HepG2 (cell line): Measurements from ENCODE around the gene COPZ1. TPM values are rescaled to one million over a fixed set of nuclear protein-coding genes. Genes with fewer than 3 reads are reported as not detected.

Source experiments
- ELF3 ChIP-seq: IDR thresholded peaks from 2 replicates; pipeline ENCODE4 v1.6.1; 2016; ENCODE audit warnings: missing genetic modification reagents, missing compliant biosample characterization
- FIP1L1 ChIP-seq: fragments of 200-400 bp; formaldehyde crosslinking; IDR thresholded peaks from 2 replicates; pipeline ENCODE4 v1.6.1; 2018; ENCODE audit warnings: low read depth, mild to moderate bottlenecking, low read length, moderate library complexity, borderline replicate concordance; ENCODE audit not compliant: insufficient read depth
- GATA4 ChIP-seq: sonication (generic); IDR thresholded peaks from 2 replicates; pipeline ENCODE4 v1.6.1; 2016; ENCODE audit warnings: antibody characterized with exemption, low read depth, borderline replicate concordance
- IRF2 ChIP-seq: IDR thresholded peaks from 2 replicates; pipeline ENCODE4 v1.6.1; 2018; ENCODE audit warnings: missing genetic modification reagents, missing compliant biosample characterization
- MAZ ChIP-seq, 2 experiments: sonication (generic) in 1 of 2; formaldehyde crosslinking in 1 of 2; IDR thresholded peaks; 2 replicates each; pipeline versions ENCODE4 v1.5.0 to v1.6.1; 2012 to 2020; ENCODE audit warnings: low read depth in 2 of 2, mild to moderate bottlenecking in 2 of 2, borderline replicate concordance in 1 of 2, improper control_type of control experiment in 1 of 2, low read length in 1 of 2, missing genetic modification reagents in 1 of 2, moderate library complexity in 1 of 2
- MNT ChIP-seq: fragments of 450-650 bp; IDR thresholded peaks from 2 replicates; pipeline ENCODE4 v1.6.1; 2016
- NR1H2 ChIP-seq: sonication (generic); formaldehyde crosslinking; IDR thresholded peaks from 2 replicates; pipeline ENCODE4 v1.8.1; 2022; ENCODE audit warnings: low read depth, missing genetic modification reagents, borderline replicate concordance
- PCBP1 ChIP-seq: fragments of 200-400 bp; formaldehyde crosslinking; IDR thresholded peaks from 2 replicates; pipeline ENCODE4 v1.6.1; 2017; ENCODE audit warnings: mild to moderate bottlenecking, low read depth, low read length, borderline replicate concordance
- PTBP1 ChIP-seq: fragments of 200-400 bp; formaldehyde crosslinking; IDR thresholded peaks from 2 replicates; pipeline ENCODE4 v1.6.1; 2018; ENCODE audit warnings: low read length, low read depth; ENCODE audit not compliant: poor library complexity, severe bottlenecking
- SP140L ChIP-seq: sonication (generic); formaldehyde crosslinking; IDR thresholded peaks from 2 replicates; pipeline ENCODE4 v1.4.0; 2020; ENCODE audit warnings: missing genetic modification reagents, borderline replicate concordance
- SP2 ChIP-seq: sonication (generic); formaldehyde crosslinking; IDR thresholded peaks from 2 replicates; pipeline ENCODE4 v1.5.1; 2020; ENCODE audit warnings: mild to moderate bottlenecking, missing genetic modification reagents
- STAG1 ChIP-seq: sonication (generic); formaldehyde crosslinking; IDR thresholded peaks from 2 replicates; pipeline ENCODE4 v1.4.0; 2020; ENCODE audit warnings: missing genetic modification reagents
- ZBTB7A ChIP-seq: sonication (generic); formaldehyde crosslinking; IDR thresholded peaks from 2 replicates; pipeline ENCODE4 v1.8.0; 2022; ENCODE audit warnings: mild to moderate bottlenecking, missing genetic modification reagents
- ZNF333 ChIP-seq: sonication (generic); formaldehyde crosslinking; IDR thresholded peaks from 2 replicates; pipeline ENCODE4 v1.4.0; 2020; ENCODE audit warnings: mild to moderate bottlenecking, missing genetic modification reagents, borderline replicate concordance
- ZNF468 ChIP-seq: sonication (generic); formaldehyde crosslinking; IDR thresholded peaks from 2 replicates; pipeline ENCODE4 v1.8.0; 2022; ENCODE audit warnings: mild to moderate bottlenecking, moderate library complexity, missing genetic modification reagents
- ZNF557 ChIP-seq: sonication (generic); formaldehyde crosslinking; IDR thresholded peaks from 2 replicates; pipeline ENCODE4 v1.4.0; 2020; ENCODE audit warnings: missing genetic modification reagents
- ZNF569 ChIP-seq: sonication (generic); formaldehyde crosslinking; IDR thresholded peaks from 2 replicates; pipeline ENCODE4 v1.5.0; 2020; ENCODE audit warnings: mild to moderate bottlenecking, missing genetic modification reagents, moderate library complexity, borderline replicate concordance
- ZNF589 ChIP-seq: sonication (generic); formaldehyde crosslinking; conservative IDR thresholded peaks from 2 replicates; pipeline ENCODE4 v1.8.0; 2022; ENCODE audit warnings: mild to moderate bottlenecking, moderate library complexity, missing genetic modification reagents
- ZNF607 ChIP-seq: sonication (generic); formaldehyde crosslinking; IDR thresholded peaks from 2 replicates; pipeline ENCODE4 v1.5.1; 2020; ENCODE audit warnings: missing genetic modification reagents, mild to moderate bottlenecking, borderline replicate concordance
- ZNF614 ChIP-seq: IDR thresholded peaks from 2 replicates; pipeline ENCODE4 v1.6.1; 2018; ENCODE audit warnings: missing biosample characterization, missing genetic modification reagents, inconsistent platforms, borderline replicate concordance
- ZNF766 ChIP-seq: sonication (generic); formaldehyde crosslinking; IDR thresholded peaks from 2 replicates; pipeline ENCODE4 v1.5.0; 2020; ENCODE audit warnings: missing genetic modification reagents, borderline replicate concordance
- ZNF781 ChIP-seq: sonication (generic); formaldehyde crosslinking; IDR thresholded peaks from 2 replicates; pipeline ENCODE4 v1.5.1; 2020; ENCODE audit warnings: borderline replicate concordance, mild to moderate bottlenecking, missing genetic modification reagents; ENCODE audit errors: not compliant biosample characterization
- polyA plus RNA-seq, 8 experiments: library from polyadenylated mRNA; depleted of rRNA in 3 of 8; stranded (reverse) in 7 of 8; unstranded in 1 of 8; fragments of >200 nt; fragmentation: Illumina TruSeq in 4 of 8; extraction: Trizol in 4 of 8; gene quantifications; 2 replicates each; pipeline versions ENCODE4 v1.2.1 to v1.2.3, GENCODE V29; 2011 to 2016; ENCODE audit warnings: low read depth in 4 of 8, missing spikeins in 1 of 8, mixed read lengths in 1 of 8; ENCODE audit not compliant: insufficient read depth in 1 of 8
- total RNA-seq, 5 experiments: library from RNA; depleted of rRNA; stranded (reverse); fragments of >200 nt; fragmentation: Illumina TruSeq; extraction: Trizol; gene quantifications; 2 replicates each; pipeline ENCODE4 v1.2.3, GENCODE V29; 2016; ENCODE audit warnings: low read depth in 1 of 5
- TF ChIP-seq, protein P1 (sequence below): IDR thresholded peaks from 2 replicates; pipeline ENCODE4 v1.6.1; 2018; ENCODE audit warnings: missing genetic modification reagents, mild to moderate bottlenecking, missing compliant biosample characterization
- TF ChIP-seq, protein P2 (sequence below): sonication (generic); formaldehyde crosslinking; IDR thresholded peaks from 2 replicates; pipeline ENCODE4 v1.8.0; 2022; ENCODE audit warnings: missing genetic modification reagents, low read depth, mild to moderate bottlenecking, borderline replicate concordance
- TF ChIP-seq, protein P3 (sequence below): sonication (generic); formaldehyde crosslinking; IDR thresholded peaks from 2 replicates; pipeline ENCODE4 v1.8.0; 2022; ENCODE audit warnings: mild to moderate bottlenecking, missing genetic modification reagents, moderate library complexity

Gene COPZ1
- total and polyA plus RNA-seq, 2 of the 13 experiments (the other 11 are each of a cell fraction or from before 2014, with no cell fraction given): 125 to 184 TPM

DNA sequence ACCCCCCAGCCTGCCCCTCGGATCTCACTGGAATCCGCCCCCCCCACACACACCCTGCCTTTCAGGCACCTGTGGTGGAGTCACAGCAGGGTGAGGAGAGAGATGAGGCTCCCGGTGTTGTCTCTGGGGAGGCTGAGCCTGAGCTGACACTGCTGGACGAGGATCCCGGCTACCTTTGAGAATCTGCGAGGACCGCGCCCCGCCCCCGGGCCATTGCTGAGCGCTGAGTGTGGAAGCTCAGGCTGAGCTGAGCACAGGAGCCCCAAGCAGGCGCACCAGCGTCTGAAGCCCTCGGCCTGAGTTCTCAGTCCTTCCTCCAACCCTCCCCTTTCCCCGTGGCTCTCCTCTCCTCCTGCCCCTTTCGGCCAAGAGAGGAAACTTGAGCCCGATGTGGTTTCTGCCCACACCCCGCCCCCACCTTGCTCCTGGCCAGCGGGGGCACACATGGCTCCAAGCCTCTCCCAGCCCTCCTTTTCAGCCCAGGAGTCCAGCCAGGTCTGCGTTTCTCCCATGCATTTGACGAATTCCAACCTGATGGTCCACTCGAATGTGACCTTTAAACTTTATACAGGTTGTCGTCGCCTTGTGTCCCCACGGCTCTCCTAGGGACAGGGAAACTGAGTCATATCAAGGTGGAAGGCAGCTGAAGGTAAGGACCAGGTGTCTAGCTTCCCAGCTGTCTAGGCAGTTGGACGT, 24.1 kb upstream of the COPZ1 start, which contains the start of gene NFE2 (continued):
- TF ChIP-seq SP140L (CRISPR knock-in tag) (no peak), PCBP1 (0 out of 2 replicates have a peak, but pooled peaks have one; percentile 58), ZNF766 (CRISPR knock-in tag) (no peak), FIP1L1 (no peak), ZNF607 (CRISPR knock-in tag) (no peak), ZNF557 (CRISPR knock-in tag) (no peak), MAZ (IDR thresholded peaks at IDR 0.05; ENCODE audit: borderline replicate concordance, low read depth, low read length) (no peak), MAZ (CRISPR knock-in tag; IDR thresholded peaks at IDR 0.05; ENCODE audit: low read depth) (peak; percentile 17), NR1H2 (CRISPR knock-in tag) (no peak), IRF2 (CRISPR knock-in tag) (0 out of 2 replicates have a peak, but pooled peaks have one; percentile 31), ZNF614 (CRISPR knock-in tag) (no peak), PTBP1 (no peak), GATA4 (no peak), ZNF589 (CRISPR knock-in tag) (no peak), MNT (no peak), ELF3 (CRISPR knock-in tag) (no peak), ZNF468 (CRISPR knock-in tag) (0 out of 2 replicates have a peak, but pooled peaks have one; percentile 28), ZNF781 (CRISPR knock-in tag) (no peak), ZBTB7A (CRISPR knock-in tag) (no peak), SP2 (no peak), ZNF569 (CRISPR knock-in tag) (no peak), STAG1 (CRISPR knock-in tag) (no peak), ZNF333 (CRISPR knock-in tag) (peak; percentile 32; the same call in 1 of the 2 replicates)
- TF ChIP-seq, protein P1, sequence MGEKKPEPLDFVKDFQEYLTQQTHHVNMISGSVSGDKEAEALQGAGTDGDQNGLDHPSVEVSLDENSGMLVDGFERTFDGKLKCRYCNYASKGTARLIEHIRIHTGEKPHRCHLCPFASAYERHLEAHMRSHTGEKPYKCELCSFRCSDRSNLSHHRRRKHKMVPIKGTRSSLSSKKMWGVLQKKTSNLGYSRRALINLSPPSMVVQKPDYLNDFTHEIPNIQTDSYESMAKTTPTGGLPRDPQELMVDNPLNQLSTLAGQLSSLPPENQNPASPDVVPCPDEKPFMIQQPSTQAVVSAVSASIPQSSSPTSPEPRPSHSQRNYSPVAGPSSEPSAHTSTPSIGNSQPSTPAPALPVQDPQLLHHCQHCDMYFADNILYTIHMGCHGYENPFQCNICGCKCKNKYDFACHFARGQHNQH (CRISPR knock-in tag): 0 out of 2 replicates have a peak, but pooled peaks have one; percentile 32
- TF ChIP-seq, protein P2, sequence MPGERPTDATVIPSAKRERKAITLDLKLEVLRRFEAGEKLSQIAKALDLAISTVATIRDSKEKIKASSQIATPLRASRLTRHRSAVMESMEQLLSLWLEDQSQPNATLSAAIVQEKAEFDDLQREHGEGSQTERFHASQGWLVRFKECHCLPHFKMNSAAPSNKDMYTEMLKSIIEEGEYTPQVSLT (CRISPR knock-in tag): no peak
- TF ChIP-seq, protein P3, sequence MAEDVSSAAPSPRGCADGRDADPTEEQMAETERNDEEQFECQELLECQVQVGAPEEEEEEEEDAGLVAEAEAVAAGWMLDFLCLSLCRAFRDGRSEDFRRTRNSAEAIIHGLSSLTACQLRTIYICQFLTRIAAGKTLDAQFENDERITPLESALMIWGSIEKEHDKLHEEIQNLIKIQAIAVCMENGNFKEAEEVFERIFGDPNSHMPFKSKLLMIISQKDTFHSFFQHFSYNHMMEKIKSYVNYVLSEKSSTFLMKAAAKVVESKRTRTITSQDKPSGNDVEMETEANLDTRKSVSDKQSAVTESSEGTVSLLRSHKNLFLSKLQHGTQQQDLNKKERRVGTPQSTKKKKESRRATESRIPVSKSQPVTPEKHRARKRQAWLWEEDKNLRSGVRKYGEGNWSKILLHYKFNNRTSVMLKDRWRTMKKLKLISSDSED (CRISPR knock-in tag): no peak
